ENCODE results near the gene KLHL29. TPM values are rescaled to one million over a fixed set of nuclear protein-coding genes. Genes with fewer than 3 reads are reported as not detected.

KLHL29 gene
- total RNA-seq, 1 donor from 2014 or later, result 3.8 TPM

- H3K4me1 Mint-ChIP-seq, result peaks cover 19% of the 10 kb centered on the region
- peaks cover under 1% of the 10 kb centered on the region for H3K36me3 Mint-ChIP-seq (ENCODE audit: low read depth)
Measured at GRCh38 chr2:23379220-23379695, 5.7 kb upstream of the KLHL29 start.

DNA sequence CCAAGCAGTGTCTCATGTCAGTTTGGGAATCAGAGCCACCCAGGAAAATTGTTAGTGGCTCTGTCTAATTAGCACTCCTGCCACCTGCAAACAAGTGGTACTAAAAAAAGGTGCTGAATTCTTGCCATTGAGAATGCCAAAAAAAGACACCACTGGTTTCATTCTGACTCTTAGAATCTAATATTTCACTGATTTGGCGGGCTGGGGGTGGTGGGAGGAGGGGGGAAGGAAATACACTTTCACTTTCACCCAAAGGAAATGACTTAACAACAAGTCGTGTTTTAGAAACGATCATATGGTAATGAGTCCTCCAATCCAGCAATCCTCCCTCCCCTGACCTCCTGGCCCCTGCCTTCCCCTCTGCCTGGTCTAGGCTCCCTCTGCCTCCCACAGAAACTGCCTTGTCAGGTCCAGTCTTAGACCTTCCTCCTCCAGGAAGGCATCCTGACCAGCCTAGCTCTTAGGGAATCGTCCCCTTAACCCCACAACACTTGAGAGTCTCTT is 4.4 kb upstream of the KLHL29 start:
- Mint-ChIP-seq H3K9me3 (no peaks in the 10 kb centered on the region), H3K4me3 (peak overlapping the region; percentile 57), H3K27me3 (peaks cover 62% of the 10 kb centered on the region), H3K36me3 (ENCODE audit: low read depth) (peaks cover 1% of the 10 kb centered on the region), H3K27ac (peak overlapping the region; percentile 51), H3K4me1 (peaks cover 22% of the 10 kb centered on the region)
- DNase-seq, result peak; percentile 74
- intact Hi-C loops (cut with micrococcal nuclease), result loop anchor here (2.0 to 5.0 kb wide), 2 partner anchors 57 to 108 kb away; no protein-coding TSS in a partner anchor

More at GRCh38 chr2:23379220-23379695, 5.7 kb upstream of the KLHL29 start:
- Mint-ChIP-seq H3K9me3 (no peaks in the 10 kb centered on the region), H3K27me3 (peaks cover 70% of the 10 kb centered on the region), H3K27ac (no peak overlapping the region), H3K4me3 (no peak overlapping the region)
- intact Hi-C loops (cut with micrococcal nuclease), result no loop called here
- DNase-seq, result no peak

DNA sequence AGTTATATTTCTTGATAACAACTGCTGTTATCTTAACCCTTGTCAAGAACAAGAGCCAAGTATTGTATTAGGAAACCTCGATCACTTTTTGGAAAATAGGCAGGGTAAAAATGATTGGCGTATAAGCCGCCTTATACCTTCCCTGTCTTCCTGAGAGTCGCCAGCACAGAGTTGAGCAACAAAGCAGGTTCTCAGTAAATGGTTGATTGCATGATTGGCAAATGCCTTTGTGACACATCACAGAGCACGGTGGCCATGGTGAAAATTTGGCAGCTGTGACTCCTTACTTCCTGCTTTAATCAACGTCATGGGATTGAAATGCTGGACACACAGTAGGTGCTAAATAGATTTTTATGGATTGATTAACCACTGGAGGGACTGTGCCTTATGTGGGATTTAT is 3.9 kb upstream of the KLHL29 start:
- H3K27me3 Mint-ChIP-seq, result peaks cover 58% of the 10 kb centered on the region
- DNase-seq, result no peak
- intact Hi-C loops (cut with micrococcal nuclease), result loop anchor here (2.0 to 5.0 kb wide), 2 partner anchors 56 to 108 kb away; no protein-coding TSS in a partner anchor
- H3K4me3 Mint-ChIP-seq, result peak overlapping the region; percentile 57
- H3K9me3 Mint-ChIP-seq, result no peaks in the 10 kb centered on the region
- H3K27ac Mint-ChIP-seq, result peak overlapping the region; percentile 51
- peaks cover 19% of the 10 kb centered on the region for H3K4me1 Mint-ChIP-seq
- H3K36me3 Mint-ChIP-seq (ENCODE audit: low read depth), result peaks cover 1% of the 10 kb centered on the region

DNA sequence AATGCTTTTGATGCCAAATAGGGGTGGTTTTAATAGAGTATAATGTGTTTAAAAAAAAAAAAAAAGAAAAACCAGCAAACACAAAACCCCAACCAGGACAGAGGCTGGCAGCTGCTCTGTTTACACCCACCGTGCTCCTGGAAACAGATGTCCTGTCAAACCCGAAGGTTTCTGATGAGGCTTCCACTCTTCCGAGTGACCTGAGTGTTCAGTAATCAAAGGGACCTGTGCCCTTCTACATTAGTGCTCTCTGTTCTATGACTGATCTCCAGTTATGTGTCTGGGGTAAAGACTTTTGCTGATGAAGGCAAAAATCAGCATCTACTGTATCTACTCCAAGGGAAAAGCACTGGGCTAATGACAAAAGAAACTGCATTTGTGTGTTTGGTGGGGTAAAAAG is 3.5 kb upstream of the KLHL29 start:
- DNase-seq, result no peak
- intact Hi-C loops (cut with micrococcal nuclease), result loop anchor here (2.0 to 5.0 kb wide), 2 partner anchors 56 to 107 kb away; no protein-coding TSS in a partner anchor
- H3K9me3 Mint-ChIP-seq, result no peaks in the 10 kb centered on the region
- peaks cover 1% of the 10 kb centered on the region for H3K36me3 Mint-ChIP-seq (ENCODE audit: low read depth)
- peak overlapping the region; percentile 27 for H3K27ac Mint-ChIP-seq
- H3K4me3 Mint-ChIP-seq, result no peak overlapping the region
- H3K4me1 Mint-ChIP-seq, result peaks cover 22% of the 10 kb centered on the region
- H3K27me3 Mint-ChIP-seq, result peaks cover 59% of the 10 kb centered on the region

DNA sequence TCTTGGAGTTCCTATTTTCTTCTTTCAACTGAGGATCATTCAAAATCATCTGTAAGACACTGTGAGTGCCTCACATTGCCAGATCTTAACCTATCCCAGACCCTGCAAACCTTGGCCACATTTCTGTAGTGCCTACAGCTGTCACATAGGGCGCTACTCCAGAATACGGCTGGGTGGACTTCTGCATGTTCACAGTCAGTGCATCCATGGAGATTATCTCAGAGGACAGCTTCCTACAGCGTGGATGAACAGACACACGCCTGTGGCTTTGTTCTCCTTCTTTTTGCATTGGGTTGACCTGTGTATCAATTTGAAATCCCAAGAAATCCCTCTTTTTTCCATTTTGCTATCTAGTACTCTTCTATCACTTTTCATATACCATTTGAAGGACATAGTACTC is 1.9 kb upstream of the KLHL29 start:
- intact Hi-C loops (cut with micrococcal nuclease), result loop anchor here (5.0 kb wide), 1 partner anchor 54 kb away; no protein-coding TSS in a partner anchor

GRCh38 chr2:23385351-23385747 is 370 bp downstream of the KLHL29 start:
- Mint-ChIP-seq H3K27me3 (peaks cover 71% of the 10 kb centered on the region), H3K27ac (no peak overlapping the region), H3K4me1 (peaks cover 24% of the 10 kb centered on the region), H3K9me3 (no peaks in the 10 kb centered on the region), H3K36me3 (ENCODE audit: low read depth) (peaks cover 1% of the 10 kb centered on the region), H3K4me3 (peak overlapping the region; percentile 43)
- intact Hi-C loops (cut with micrococcal nuclease), result no loop called here
- DNase-seq, result peak; percentile 78

More for the DNA sequence above, 1.9 kb upstream of the KLHL29 start:
- no peak overlapping the region for H3K4me3 Mint-ChIP-seq
- no peak for DNase-seq
- no peaks in the 10 kb centered on the region for H3K9me3 Mint-ChIP-seq
- peaks cover 1% of the 10 kb centered on the region for H3K36me3 Mint-ChIP-seq (ENCODE audit: low read depth)
- no peak overlapping the region for H3K27ac Mint-ChIP-seq
- H3K4me1 Mint-ChIP-seq, result peaks cover 26% of the 10 kb centered on the region
- peaks cover 59% of the 10 kb centered on the region for H3K27me3 Mint-ChIP-seq

- H3K27me3 Mint-ChIP-seq, result peaks cover 70% of the 10 kb centered on the region
- peaks cover 1% of the 10 kb centered on the region for H3K36me3 Mint-ChIP-seq (ENCODE audit: low read depth)
- no peaks in the 10 kb centered on the region for H3K9me3 Mint-ChIP-seq
- intact Hi-C loops (cut with micrococcal nuclease), result loop anchor here (2.0 kb wide), 1 partner anchor 147 kb away; no protein-coding TSS in a partner anchor
- peak overlapping the region; percentile 83 for H3K4me3 Mint-ChIP-seq
- H3K27ac Mint-ChIP-seq, result no peak overlapping the region
- H3K4me1 Mint-ChIP-seq, result peaks cover 19% of the 10 kb centered on the region
- DNase-seq, result peak; percentile 72
Measured at GRCh38 chr2:23385748-23386338, 864 bp downstream of the KLHL29 start.

DNA sequence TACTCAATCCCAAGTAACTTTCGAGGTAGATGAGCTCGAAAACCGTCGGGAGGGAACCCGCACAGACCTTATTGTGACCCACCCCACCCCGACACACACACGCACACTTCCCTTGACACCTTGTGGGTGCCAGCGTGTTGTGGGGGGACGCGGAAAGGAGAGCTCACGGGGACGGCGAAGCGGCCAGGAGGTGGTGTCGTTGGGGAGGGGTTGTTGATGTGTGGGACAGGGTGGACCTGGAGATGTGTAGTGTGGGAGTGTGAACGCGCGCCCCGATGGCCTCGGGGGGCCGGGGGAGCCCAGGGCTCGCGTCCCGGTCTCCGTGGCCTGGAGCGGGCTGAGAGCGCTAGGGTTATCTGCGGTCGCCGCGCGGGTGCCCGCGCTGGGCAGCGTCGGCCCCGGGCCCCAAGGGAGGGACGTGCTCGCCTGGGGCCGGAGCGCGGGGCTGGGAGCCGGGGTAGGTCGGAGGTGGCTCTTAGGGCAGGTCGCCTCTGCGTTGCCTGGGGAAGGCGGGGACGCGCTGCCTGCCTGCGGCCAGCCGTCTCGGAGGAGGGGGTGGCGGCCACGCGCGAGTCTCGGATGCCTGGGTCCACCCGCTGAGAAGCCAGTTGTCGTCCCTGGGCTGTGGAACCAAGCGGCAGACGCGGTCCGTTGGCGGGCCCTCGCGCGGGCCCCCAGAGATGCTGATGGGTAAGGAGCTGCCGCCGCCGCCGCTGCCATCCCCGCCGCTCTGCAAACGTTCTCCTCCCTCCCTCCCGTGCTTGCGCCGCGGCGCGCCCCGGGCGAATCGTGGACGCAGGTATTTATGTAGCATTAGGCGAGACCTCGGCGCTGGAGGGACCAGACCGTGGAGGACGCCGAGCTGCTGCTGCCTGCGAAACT is 1.6 kb downstream of the KLHL29 start:
- no peak overlapping the region for H3K27ac Mint-ChIP-seq
- peaks cover 18% of the 10 kb centered on the region for H3K4me1 Mint-ChIP-seq
- peak overlapping the region; percentile 83 for H3K4me3 Mint-ChIP-seq
- intact Hi-C loops (cut with micrococcal nuclease), result loop anchor here (2.0 kb wide), 1 partner anchor 146 kb away; no protein-coding TSS in a partner anchor
- peaks cover 71% of the 10 kb centered on the region for H3K27me3 Mint-ChIP-seq
- peaks cover 1% of the 10 kb centered on the region for H3K36me3 Mint-ChIP-seq (ENCODE audit: low read depth)
- no peaks in the 10 kb centered on the region for H3K9me3 Mint-ChIP-seq
- peak; percentile 71 for DNase-seq

DNA sequence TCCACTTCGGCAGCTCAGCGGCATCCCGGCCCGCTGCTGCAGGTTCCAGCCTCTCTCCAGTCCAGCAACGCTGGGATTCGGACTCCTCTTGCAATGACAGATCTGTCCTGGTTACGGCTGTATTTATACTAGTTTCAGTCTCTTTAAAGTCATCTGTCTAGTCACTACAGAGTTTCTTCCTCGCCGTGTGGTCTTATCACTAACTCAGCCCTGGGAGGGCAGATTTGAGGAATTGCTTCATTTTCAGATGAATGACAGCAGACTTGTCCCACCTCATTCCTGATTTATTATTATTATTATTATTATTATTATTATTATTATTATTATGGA is 2.2 kb downstream of the KLHL29 start:
- Mint-ChIP-seq H3K36me3 (ENCODE audit: low read depth) (peaks cover 1% of the 10 kb centered on the region), H3K4me1 (peaks cover 17% of the 10 kb centered on the region), H3K4me3 (peak overlapping the region; percentile 83), H3K9me3 (no peaks in the 10 kb centered on the region), H3K27ac (no peak overlapping the region), H3K27me3 (peaks cover 72% of the 10 kb centered on the region)
- intact Hi-C loops (cut with micrococcal nuclease), result loop anchor here (2.0 kb wide), 1 partner anchor 146 kb away; no protein-coding TSS in a partner anchor
- no peak for DNase-seq

- Mint-ChIP-seq H3K4me1 (peaks cover 17% of the 10 kb centered on the region), H3K36me3 (ENCODE audit: low read depth) (peaks cover 1% of the 10 kb centered on the region), H3K27me3 (peaks cover 69% of the 10 kb centered on the region), H3K4me3 (no peak overlapping the region), H3K27ac (no peak overlapping the region), H3K9me3 (no peaks in the 10 kb centered on the region)
- no peak for DNase-seq
- intact Hi-C loops (cut with micrococcal nuclease), result loop anchor here (2.0 kb wide), 1 partner anchor 145 kb away; no protein-coding TSS in a partner anchor
Measured at GRCh38 chr2:23387845-23388244, 2.9 kb downstream of the KLHL29 start.

DNA sequence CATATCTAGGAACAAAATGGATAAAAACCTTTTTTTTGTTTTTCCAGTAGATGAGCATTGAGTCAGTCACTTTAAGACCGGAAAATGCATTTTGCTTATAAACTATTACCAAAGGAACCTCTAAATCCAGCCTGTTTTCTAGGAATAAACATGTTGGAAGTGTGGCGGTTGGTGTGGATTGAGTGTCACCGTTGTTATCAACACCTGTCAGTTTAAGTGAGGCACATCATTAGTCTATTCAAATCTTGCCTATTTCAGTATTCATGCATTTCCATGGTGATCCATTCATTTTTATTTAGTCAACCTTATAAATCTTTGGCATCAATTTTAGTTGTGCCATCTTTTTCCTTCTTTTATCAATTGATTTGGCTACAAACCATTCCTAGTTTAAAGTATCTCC is 3.3 kb downstream of the KLHL29 start:
- no peaks in the 10 kb centered on the region for H3K9me3 Mint-ChIP-seq

GRCh38 chr2:23388756-23389514 is 4.0 kb downstream of the KLHL29 start:
- Mint-ChIP-seq H3K27me3 (peaks cover 67% of the 10 kb centered on the region), H3K36me3 (ENCODE audit: low read depth) (peaks cover 1% of the 10 kb centered on the region), H3K4me3 (no peak overlapping the region), H3K4me1 (peaks cover 19% of the 10 kb centered on the region), H3K27ac (no peak overlapping the region), H3K9me3 (no peaks in the 10 kb centered on the region)
- no peak for DNase-seq
- intact Hi-C loops (cut with micrococcal nuclease), result no loop called here

More for the DNA sequence above, 3.3 kb downstream of the KLHL29 start:
- Mint-ChIP-seq H3K4me3 (no peak overlapping the region), H3K36me3 (ENCODE audit: low read depth) (peaks cover 1% of the 10 kb centered on the region), H3K27ac (no peak overlapping the region), H3K4me1 (peaks cover 17% of the 10 kb centered on the region), H3K27me3 (peaks cover 69% of the 10 kb centered on the region)
- DNase-seq, result no peak
- intact Hi-C loops (cut with micrococcal nuclease), result no loop called here

DNA sequence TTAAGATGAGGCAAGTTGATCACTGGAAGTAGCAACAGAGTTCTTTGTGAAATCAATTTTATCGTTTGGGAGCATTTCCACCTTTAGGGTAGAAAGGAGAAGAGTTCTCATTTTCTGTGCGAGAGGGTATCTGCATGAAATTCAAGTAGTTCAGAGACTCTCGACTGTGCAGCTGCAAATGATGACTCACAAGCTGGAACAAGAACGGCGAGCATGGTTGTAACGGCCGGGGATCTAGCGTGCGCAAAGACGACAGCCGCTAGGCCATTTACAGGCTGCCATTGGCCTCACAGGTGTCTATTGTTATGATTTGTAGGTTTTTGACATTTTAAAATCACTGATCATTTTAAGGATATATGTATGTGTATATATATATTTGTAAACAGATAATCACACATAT is 5.2 kb downstream of the KLHL29 start:
- H3K4me3 Mint-ChIP-seq, result no peak overlapping the region
- H3K27ac Mint-ChIP-seq, result no peak overlapping the region
- H3K4me1 Mint-ChIP-seq, result peaks cover 24% of the 10 kb centered on the region
- H3K9me3 Mint-ChIP-seq, result no peaks in the 10 kb centered on the region
- DNase-seq, result no peak
- H3K27me3 Mint-ChIP-seq, result peaks cover 70% of the 10 kb centered on the region
- intact Hi-C loops (cut with micrococcal nuclease), result no loop called here
- H3K36me3 Mint-ChIP-seq (ENCODE audit: low read depth), result no peaks in the 10 kb centered on the region

Data from activated CD4-positive, alpha-beta T cell treated with anti-CD3 and anti-CD28 coated beads, Interleukin-2, amount 10 ng/mL, durations not matched to agents 24 days and 14 days (primary cell).